ENCODE results near the gene CFAP61. TPM values are rescaled to one million over a fixed set of nuclear protein-coding genes. Genes with fewer than 3 reads are reported as not detected.
A peak's percentile ranks its signal among the peaks of the same experiment; 100 is the strongest.

Gene CFAP61
- total RNA-seq, 1 donor from 2014 or later, result 2.6 TPM

- no peaks in the 10 kb centered on the region for H3K36me3 Mint-ChIP-seq (ENCODE audit: insufficient read depth)
- TF ChIP-seq, protein P1, sequence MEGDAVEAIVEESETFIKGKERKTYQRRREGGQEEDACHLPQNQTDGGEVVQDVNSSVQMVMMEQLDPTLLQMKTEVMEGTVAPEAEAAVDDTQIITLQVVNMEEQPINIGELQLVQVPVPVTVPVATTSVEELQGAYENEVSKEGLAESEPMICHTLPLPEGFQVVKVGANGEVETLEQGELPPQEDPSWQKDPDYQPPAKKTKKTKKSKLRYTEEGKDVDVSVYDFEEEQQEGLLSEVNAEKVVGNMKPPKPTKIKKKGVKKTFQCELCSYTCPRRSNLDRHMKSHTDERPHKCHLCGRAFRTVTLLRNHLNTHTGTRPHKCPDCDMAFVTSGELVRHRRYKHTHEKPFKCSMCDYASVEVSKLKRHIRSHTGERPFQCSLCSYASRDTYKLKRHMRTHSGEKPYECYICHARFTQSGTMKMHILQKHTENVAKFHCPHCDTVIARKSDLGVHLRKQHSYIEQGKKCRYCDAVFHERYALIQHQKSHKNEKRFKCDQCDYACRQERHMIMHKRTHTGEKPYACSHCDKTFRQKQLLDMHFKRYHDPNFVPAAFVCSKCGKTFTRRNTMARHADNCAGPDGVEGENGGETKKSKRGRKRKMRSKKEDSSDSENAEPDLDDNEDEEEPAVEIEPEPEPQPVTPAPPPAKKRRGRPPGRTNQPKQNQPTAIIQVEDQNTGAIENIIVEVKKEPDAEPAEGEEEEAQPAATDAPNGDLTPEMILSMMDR (IDR thresholded peaks at IDR 0.05; ENCODE audit: unreplicated experiment), result no peak
- no peak for DNase-seq (ENCODE audit: low spot score, unreplicated experiment)
- peaks cover 25% of the 10 kb centered on the region for H3K4me1 Mint-ChIP-seq (ENCODE audit: low read depth)
- H3K4me3 Mint-ChIP-seq (ENCODE audit: low read depth), result no peak overlapping the region
- H3K27me3 Mint-ChIP-seq, result no peaks in the 10 kb centered on the region
- H3K9me3 Mint-ChIP-seq (ENCODE audit: low read depth), result no peaks in the 10 kb centered on the region
- peak overlapping the region; percentile 53 for H3K27ac Mint-ChIP-seq
Observed at GRCh38 chr20:20009784-20010253, 42.5 kb upstream of the CFAP61 start.

- no peaks in the 10 kb centered on the region for H3K9me3 Mint-ChIP-seq (ENCODE audit: low read depth)
- peaks cover 30% of the 10 kb centered on the region for H3K4me1 Mint-ChIP-seq (ENCODE audit: low read depth)
- no peaks in the 10 kb centered on the region for H3K36me3 Mint-ChIP-seq (ENCODE audit: insufficient read depth)
- no peaks in the 10 kb centered on the region for H3K27me3 Mint-ChIP-seq
- no peak overlapping the region for H3K4me3 Mint-ChIP-seq (ENCODE audit: low read depth)
- DNase-seq (ENCODE audit: low spot score, unreplicated experiment), result no peak
- H3K27ac Mint-ChIP-seq, result peak overlapping the region; percentile 69
- TF ChIP-seq, protein P1 (IDR thresholded peaks at IDR 0.05; ENCODE audit: unreplicated experiment), result no peak
Observed at GRCh38 chr20:20010639-20011500, 41.5 kb upstream of the CFAP61 start.

DNA sequence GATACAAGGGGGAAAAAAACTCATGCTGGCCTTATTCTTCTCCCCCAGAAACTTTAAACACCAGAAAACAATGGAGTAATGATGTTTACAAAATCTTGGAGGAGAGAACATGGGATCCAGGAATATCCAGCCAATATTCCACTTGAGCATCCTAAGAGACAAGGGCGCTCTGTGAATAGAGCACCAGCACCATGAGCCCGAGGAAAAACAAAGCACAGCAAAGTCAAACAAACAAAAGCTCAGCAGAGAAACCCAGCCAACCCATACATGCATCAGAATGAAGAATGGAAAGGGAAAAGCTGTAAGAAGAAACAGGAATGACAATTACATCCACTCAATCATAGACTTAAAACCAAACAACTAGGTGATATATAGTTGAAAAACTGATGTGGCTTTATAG, 39.8 kb upstream of the CFAP61 start:
- TF ChIP-seq, protein P1 (IDR thresholded peaks at IDR 0.05; ENCODE audit: unreplicated experiment), result no peak
- no peaks in the 10 kb centered on the region for H3K9me3 Mint-ChIP-seq (ENCODE audit: low read depth)
- no peak for DNase-seq (ENCODE audit: low spot score, unreplicated experiment)
- H3K27me3 Mint-ChIP-seq, result no peaks in the 10 kb centered on the region
- H3K36me3 Mint-ChIP-seq (ENCODE audit: insufficient read depth), result no peaks in the 10 kb centered on the region
- no peak overlapping the region for H3K27ac Mint-ChIP-seq
- no peak overlapping the region for H3K4me3 Mint-ChIP-seq (ENCODE audit: low read depth)
- H3K4me1 Mint-ChIP-seq (ENCODE audit: low read depth), result peaks cover 34% of the 10 kb centered on the region

GRCh38 chr20:20014659-20015058, 37.7 kb upstream of the CFAP61 start:
- no peak for DNase-seq (ENCODE audit: low spot score, unreplicated experiment)
- H3K27me3 Mint-ChIP-seq, result no peaks in the 10 kb centered on the region
- TF ChIP-seq, protein P1 (IDR thresholded peaks at IDR 0.05; ENCODE audit: unreplicated experiment), result no peak
- H3K36me3 Mint-ChIP-seq (ENCODE audit: insufficient read depth), result no peaks in the 10 kb centered on the region
- H3K4me3 Mint-ChIP-seq (ENCODE audit: low read depth), result no peak overlapping the region
- peak overlapping the region; percentile 34 for H3K27ac Mint-ChIP-seq
- peaks cover 50% of the 10 kb centered on the region for H3K4me1 Mint-ChIP-seq (ENCODE audit: low read depth)
- no peaks in the 10 kb centered on the region for H3K9me3 Mint-ChIP-seq (ENCODE audit: low read depth)

GRCh38 chr20:20017001-20017843, 35.1 kb upstream of the CFAP61 start, which contains the start of gene NAA20:
NAA20 (plus strand) TSS chr20:20017362; CDS start chr20:20017397, 35 bp downstream.
- TF ChIP-seq, protein P1 (IDR thresholded peaks at IDR 0.05; ENCODE audit: unreplicated experiment), result peak; percentile 70
- Mint-ChIP-seq H3K36me3 (ENCODE audit: insufficient read depth) (no peaks in the 10 kb centered on the region), H3K4me3 (ENCODE audit: low read depth) (peak within 1 kb of the TSS; percentile 86), H3K4me1 (ENCODE audit: low read depth) (peaks cover 41% of the 10 kb centered on the region), H3K27me3 (no peaks in the 10 kb centered on the region), H3K9me3 (ENCODE audit: low read depth) (no peaks in the 10 kb centered on the region), H3K27ac (peak within 1 kb of the TSS; percentile 96)
- peak; percentile 83 for DNase-seq (ENCODE audit: low spot score, unreplicated experiment)

All from progenitor cell of endocrine pancreas (in vitro differentiated cells).